Lower leg skin (tissue), 3 donors: ENCODE measurements around the gene RBFOX2.

Experiments
- POLR2A ChIP-seq, 2 donors: fragments of 450-650 bp; IDR thresholded peaks; one replicate each; pipeline ENCODE4 v1.6.1; 2016 to 2017; ENCODE audit warnings: antibody characterized with exemption in 2 of 2, mild to moderate bottlenecking in 1 of 2, moderate library complexity in 1 of 2
- TF ChIP-seq, protein P1 (sequence below), 3 donors: fragments of 450-650 bp; IDR thresholded peaks; one replicate each; pipeline ENCODE4 v1.5.1; 2016; ENCODE audit warnings: antibody characterized with exemption in 3 of 3, mild to moderate bottlenecking in 3 of 3, moderate library complexity in 2 of 3

DNA sequence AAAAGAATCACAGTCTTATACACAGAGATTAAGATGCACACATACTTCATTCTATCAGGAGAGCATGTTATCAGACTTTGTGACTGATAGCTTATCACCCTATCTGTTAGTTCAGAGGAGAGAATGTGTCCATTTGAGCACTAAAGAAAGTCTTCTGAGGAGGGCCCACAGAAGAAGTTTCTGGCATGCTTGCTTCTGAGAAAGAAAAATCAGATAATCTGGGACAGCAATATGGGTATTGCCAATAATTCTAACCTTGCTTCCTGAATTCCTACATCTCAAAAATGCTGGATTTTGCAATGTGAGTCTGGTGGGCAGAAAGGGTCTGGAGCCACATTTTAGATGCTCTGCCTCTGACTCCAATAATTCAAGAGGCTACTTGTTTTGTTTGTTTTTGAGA lies 128.9 kb downstream of the RBFOX2 start:
- TF ChIP-seq, protein P1, sequence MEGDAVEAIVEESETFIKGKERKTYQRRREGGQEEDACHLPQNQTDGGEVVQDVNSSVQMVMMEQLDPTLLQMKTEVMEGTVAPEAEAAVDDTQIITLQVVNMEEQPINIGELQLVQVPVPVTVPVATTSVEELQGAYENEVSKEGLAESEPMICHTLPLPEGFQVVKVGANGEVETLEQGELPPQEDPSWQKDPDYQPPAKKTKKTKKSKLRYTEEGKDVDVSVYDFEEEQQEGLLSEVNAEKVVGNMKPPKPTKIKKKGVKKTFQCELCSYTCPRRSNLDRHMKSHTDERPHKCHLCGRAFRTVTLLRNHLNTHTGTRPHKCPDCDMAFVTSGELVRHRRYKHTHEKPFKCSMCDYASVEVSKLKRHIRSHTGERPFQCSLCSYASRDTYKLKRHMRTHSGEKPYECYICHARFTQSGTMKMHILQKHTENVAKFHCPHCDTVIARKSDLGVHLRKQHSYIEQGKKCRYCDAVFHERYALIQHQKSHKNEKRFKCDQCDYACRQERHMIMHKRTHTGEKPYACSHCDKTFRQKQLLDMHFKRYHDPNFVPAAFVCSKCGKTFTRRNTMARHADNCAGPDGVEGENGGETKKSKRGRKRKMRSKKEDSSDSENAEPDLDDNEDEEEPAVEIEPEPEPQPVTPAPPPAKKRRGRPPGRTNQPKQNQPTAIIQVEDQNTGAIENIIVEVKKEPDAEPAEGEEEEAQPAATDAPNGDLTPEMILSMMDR (IDR thresholded peaks at IDR 0.05) = no peak
- TF ChIP-seq POLR2A (IDR thresholded peaks at IDR 0.05) = no peak
